ENCODE measurements around the gene MTCL1. TPM values are rescaled to one million over a fixed set of nuclear protein-coding genes. Genes with fewer than 3 reads are reported as not detected.
A peak's percentile ranks its signal among the peaks of the same experiment; 100 is the strongest.

Gene MTCL1
- total and polyA plus RNA-seq, 5 experiments from 2014 or later = 0.13 to 0.41 TPM; not detected in 3

GRCh38 chr18:8820396-8821082 is 115.2 kb downstream of the MTCL1 start:
- no peak for ATAC-seq
- Mint-ChIP-seq H3K27ac (no peak overlapping the region), H3K4me3 (no peak overlapping the region), H3K36me3 (no peaks in the 10 kb centered on the region), H3K9me3 (no peaks in the 10 kb centered on the region), H3K27me3 (peaks cover 0 to 6% (median 0%) of the 10 kb centered on the region in 5 donors), H3K4me1 (peaks cover 0 to 7% (median 4%) of the 10 kb centered on the region in 4 donors)
- POLR2A ChIA-PET = no interaction called here
- no peak for DNase-seq

- peak overlapping the region in 1 of 10 donors; percentile 18 for H3K27ac Mint-ChIP-seq
- peaks cover 0 to 6% (median 0%) of the 10 kb centered on the region in 5 donors for H3K27me3 Mint-ChIP-seq
- POLR2A ChIA-PET = no interaction called here
- no peaks in the 10 kb centered on the region for H3K36me3 Mint-ChIP-seq
- ATAC-seq (no peak), DNase-seq (no peak)
- peaks cover 0 to 7% (median 4%) of the 10 kb centered on the region in 4 donors for H3K4me1 Mint-ChIP-seq
- no peak overlapping the region for H3K4me3 Mint-ChIP-seq
- no peaks in the 10 kb centered on the region for H3K9me3 Mint-ChIP-seq
Measured at GRCh38 chr18:8821083-8821465, 115.7 kb downstream of the MTCL1 start.

- no peaks in the 10 kb centered on the region for H3K36me3 Mint-ChIP-seq
- DNase-seq = no peak
- POLR2A ChIA-PET = no interaction called here
- no peak overlapping the region for H3K27ac Mint-ChIP-seq
- H3K4me1 Mint-ChIP-seq = peaks cover 0 to 7% (median 4%) of the 10 kb centered on the region in 4 donors
- peaks cover 0 to 6% (median 0%) of the 10 kb centered on the region in 5 donors for H3K27me3 Mint-ChIP-seq
- H3K9me3 Mint-ChIP-seq = no peaks in the 10 kb centered on the region
- ATAC-seq = no peak
- no peak overlapping the region for H3K4me3 Mint-ChIP-seq
Measured at GRCh38 chr18:8821531-8821930, 116.2 kb downstream of the MTCL1 start.

GRCh38 chr18:8822643-8823042 is 117.3 kb downstream of the MTCL1 start:
- H3K27me3 Mint-ChIP-seq = peaks cover 0 to 4% (median 0%) of the 10 kb centered on the region in 5 donors
- H3K36me3 Mint-ChIP-seq = no peaks in the 10 kb centered on the region
- H3K9me3 Mint-ChIP-seq = no peaks in the 10 kb centered on the region
- ATAC-seq (no peak), DNase-seq (no peak)
- H3K27ac Mint-ChIP-seq = no peak overlapping the region
- POLR2A ChIA-PET = no interaction called here
- no peak overlapping the region for H3K4me3 Mint-ChIP-seq
- H3K4me1 Mint-ChIP-seq = peaks cover 0 to 7% (median 4%) of the 10 kb centered on the region in 4 donors

- POLR2A ChIA-PET = no interaction called here
- Mint-ChIP-seq H3K4me3 (no peak overlapping the region), H3K9me3 (no peaks in the 10 kb centered on the region), H3K36me3 (no peaks in the 10 kb centered on the region), H3K27ac (no peak overlapping the region), H3K4me1 (peaks cover 0 to 7% (median 4%) of the 10 kb centered on the region in 4 donors), H3K27me3 (peaks cover 0 to 4% (median 0%) of the 10 kb centered on the region in 5 donors)
- DNase-seq (no peak), ATAC-seq (no peak)
Measured at GRCh38 chr18:8823530-8823929, 118.2 kb downstream of the MTCL1 start.

GRCh38 chr18:8824846-8825245 is 119.5 kb downstream of the MTCL1 start:
- peaks cover 0 to 7% (median 4%) of the 10 kb centered on the region in 4 donors for H3K4me1 Mint-ChIP-seq
- DNase-seq (no peak), ATAC-seq (no peak)
- no peak overlapping the region for H3K4me3 Mint-ChIP-seq
- POLR2A ChIA-PET = no interaction called here
- H3K27ac Mint-ChIP-seq = peak overlapping the region in 1 of 10 donors; percentile 17
- H3K27me3 Mint-ChIP-seq = peaks cover 0 to 4% (median 0%) of the 10 kb centered on the region in 5 donors
- no peaks in the 10 kb centered on the region for H3K36me3 Mint-ChIP-seq
- no peaks in the 10 kb centered on the region for H3K9me3 Mint-ChIP-seq

GRCh38 chr18:8825273-8825672 is 119.9 kb downstream of the MTCL1 start:
- Mint-ChIP-seq H3K9me3 (no peaks in the 10 kb centered on the region), H3K4me1 (peaks cover 0 to 7% (median 4%) of the 10 kb centered on the region in 4 donors), H3K27ac (no peak overlapping the region), H3K36me3 (no peaks in the 10 kb centered on the region), H3K27me3 (peaks cover 0 to 5% (median 0%) of the 10 kb centered on the region in 5 donors), H3K4me3 (no peak overlapping the region)
- ATAC-seq (no peak), DNase-seq (no peak)
- POLR2A ChIA-PET = no interaction called here

GRCh38 chr18:8825729-8826375 is 120.5 kb downstream of the MTCL1 start:
- POLR2A ChIA-PET = no interaction called here
- DNase-seq (no peak), ATAC-seq (no peak)
- peaks cover 0 to 4% (median 3%) of the 10 kb centered on the region in 4 donors for H3K4me1 Mint-ChIP-seq
- H3K27ac Mint-ChIP-seq = no peak overlapping the region
- H3K36me3 Mint-ChIP-seq = no peaks in the 10 kb centered on the region
- H3K4me3 Mint-ChIP-seq = no peak overlapping the region
- H3K9me3 Mint-ChIP-seq = no peaks in the 10 kb centered on the region
- peaks cover 0 to 8% (median 0%) of the 10 kb centered on the region in 5 donors for H3K27me3 Mint-ChIP-seq

GRCh38 chr18:8826514-8826913 is 121.2 kb downstream of the MTCL1 start:
- DNase-seq = no peak
- Mint-ChIP-seq H3K36me3 (no peaks in the 10 kb centered on the region), H3K9me3 (no peaks in the 10 kb centered on the region), H3K4me1 (no peaks in the 10 kb centered on the region), H3K27ac (no peak overlapping the region), H3K27me3 (peaks cover 0 to 8% (median 0%) of the 10 kb centered on the region in 5 donors), H3K4me3 (no peak overlapping the region)
- POLR2A ChIA-PET = no interaction called here
- ATAC-seq = no peak

GRCh38 chr18:8826971-8827370 is 121.6 kb downstream of the MTCL1 start:
- POLR2A ChIA-PET = no interaction called here
- Mint-ChIP-seq H3K4me3 (no peak overlapping the region), H3K36me3 (no peaks in the 10 kb centered on the region), H3K27me3 (peaks cover 0 to 8% (median 0%) of the 10 kb centered on the region in 5 donors), H3K9me3 (no peaks in the 10 kb centered on the region), H3K4me1 (no peaks in the 10 kb centered on the region), H3K27ac (no peak overlapping the region)
- ATAC-seq (no peak), DNase-seq (no peak)

- H3K4me3 Mint-ChIP-seq = no peak overlapping the region
- no peaks in the 10 kb centered on the region for H3K9me3 Mint-ChIP-seq
- POLR2A ChIA-PET = no interaction called here
- H3K4me1 Mint-ChIP-seq = no peaks in the 10 kb centered on the region
- no peak overlapping the region for H3K27ac Mint-ChIP-seq
- ATAC-seq (no peak), DNase-seq (no peak)
- H3K27me3 Mint-ChIP-seq = peaks cover 0 to 8% (median 0%) of the 10 kb centered on the region in 5 donors
- H3K36me3 Mint-ChIP-seq = no peaks in the 10 kb centered on the region
Measured at GRCh38 chr18:8828300-8828699, 122.9 kb downstream of the MTCL1 start.

GRCh38 chr18:8828798-8829197 is 123.4 kb downstream of the MTCL1 start:
- Mint-ChIP-seq H3K4me3 (peak overlapping the region in 1 of 10 donors; percentile 13), H3K4me1 (no peaks in the 10 kb centered on the region), H3K27me3 (peaks cover 0 to 8% (median 0%) of the 10 kb centered on the region in 5 donors), H3K27ac (no peak overlapping the region), H3K36me3 (no peaks in the 10 kb centered on the region), H3K9me3 (peaks cover 0 to 4% (median 0%) of the 10 kb centered on the region in 9 donors)
- no peak for DNase-seq
- POLR2A ChIA-PET = no interaction called here
- ATAC-seq = no peak
